H1 (cell line): ENCODE results near the gene CRB2. TPM values are rescaled to one million over a fixed set of nuclear protein-coding genes. Genes with fewer than 3 reads are reported as not detected.

Source experiments
- microRNA counts: library from miRNA; unstranded; fragments of <30 nt; microRNA quantifications from one replicate; lab custom pipeline; 2015
- microRNA-seq, 2 experiments: library from miRNA; unstranded; fragments of <30 nt; microRNA quantifications; one replicate each; pipeline versions ENCODE4 to v1.2.0, GENCODE V29; 2016 to 2020; ENCODE audit warnings: borderline microRNAs expressed in 2 of 2, borderline number of aligned reads in 2 of 2, borderline replicate concordance in 1 of 2
- polyA plus RNA-seq, 7 experiments: library from polyadenylated mRNA; depleted of rRNA in 3 of 7; stranded (reverse) in 5 of 7; unstranded in 2 of 7; fragments of >200 nt in 5 of 7; fragments of 200-250 nt in 2 of 7; gene quantifications; 1 replicate in 5 of 7; 2 replicates in 1 of 7; 4 replicates in 1 of 7; pipeline versions ENCODE4 v1.2.1 to v1.2.3, GENCODE V29; 2011 to 2013; ENCODE audit warnings: missing spikeins in 2 of 7, mixed read lengths in 2 of 7
- small RNA-seq: library from polyadenylated mRNA; stranded (forward); fragments of <200 nt; extraction: miRNeasy Mini kit (QIAGEN cat#:217004); gene quantifications from one replicate; pipeline ENCODE3, GENCODE V24; 2013; ENCODE audit not compliant: insufficient read depth
- total RNA-seq: library from RNA; stranded (reverse); fragmentation: NEBNext Ultra II Directional; extraction: Animal tissue kit (Norgen Biotek cat#: 25700); gene quantifications from 2 replicates; pipeline ENCODE4 v1.2.1, GENCODE V29; 2021

The CRB2 gene
- total and polyA plus RNA-seq, 2 of the 8 experiments (the other 6 are each of a cell fraction or from before 2014, with no cell fraction given), result 4.0 to 8.4 TPM

MicroRNAs encoded within 50 kb of the gene (microRNA counts, 767-probe panel; counts per million panel counts)
- 879 counts per million, percentile 95 among the panel's probes with 10 or more counts for microRNA hsa-miR-601 (lab: Ali Mortazavi, UCI)

Small RNAs within 50 kb of the gene (microRNA-seq; reads per million reads assigned to microRNA genes)
- gene MIR601, result 0 reads per million in 2 experiments

Small RNAs within 50 kb of the gene (small RNA-seq; reads per million reads assigned to genes)
- gene MIR601, result not detected

Other genes with a start within 250 kb of the CRB2 start
- gene STRBP, start 87.6 kb upstream of the CRB2 start, total RNA-seq, result 105 and 106 TPM in 2 replicates
- 16.8 and 29.7 TPM in 2 replicates for gene STRBP, start 87.6 kb upstream of the CRB2 start, polyA plus RNA-seq (2011; rRNA removed)